Bone marrow (tissue), 2 donors: ENCODE data around the gene MAP7D3.
"Not testable (repeated sequence)": the region's sequence is repeated elsewhere in the genome, so short reads cannot be mapped to it uniquely, and the experiment has no call there.

ENCODE experiments used
- DNase-seq, 2 donors: peaks; one replicate each; lab custom pipeline; 2025; lab: John Stamatoyannopoulos, UW

Gene MAP7D3

DNA sequence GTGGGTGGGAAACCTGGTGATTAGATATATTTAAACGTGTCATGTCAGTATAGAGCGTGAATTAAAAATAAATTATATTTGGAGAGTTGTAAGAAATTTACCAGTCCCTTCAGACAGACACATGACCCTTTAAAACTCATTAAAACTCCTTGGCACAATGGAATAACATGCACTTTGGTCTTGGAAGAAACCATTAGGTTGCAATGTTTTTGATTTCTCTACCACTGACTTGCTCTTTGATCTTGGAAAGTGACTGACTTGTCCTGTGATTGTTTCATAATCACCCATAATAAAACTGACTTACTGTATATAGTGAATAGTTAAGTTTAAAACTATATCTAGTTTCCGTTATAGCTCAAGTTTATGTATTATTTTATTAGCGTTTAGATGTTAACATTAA is 68.0 kb downstream of the MAP7D3 start:
- no peak for DNase-seq

DNA sequence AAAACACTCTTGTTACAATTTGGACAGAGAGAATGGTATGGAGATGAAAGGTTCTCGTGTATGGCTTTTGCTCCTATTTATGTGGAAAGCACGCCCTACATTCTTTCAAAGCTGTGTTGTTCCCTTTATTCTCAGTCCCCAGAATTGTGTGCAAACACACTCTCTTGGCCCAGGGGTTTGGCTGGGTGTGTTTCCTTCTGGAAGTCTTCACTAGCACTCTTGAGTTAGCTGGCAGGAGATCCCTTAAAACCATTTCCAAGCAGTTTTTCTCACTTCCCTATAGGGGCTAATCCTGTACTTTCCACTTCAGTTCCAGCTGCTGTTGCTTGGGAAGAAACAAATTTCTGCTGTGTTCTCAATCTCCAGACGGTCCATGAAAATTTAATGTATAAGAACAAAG is 68.8 kb downstream of the MAP7D3 start:
- no peak for DNase-seq

DNA sequence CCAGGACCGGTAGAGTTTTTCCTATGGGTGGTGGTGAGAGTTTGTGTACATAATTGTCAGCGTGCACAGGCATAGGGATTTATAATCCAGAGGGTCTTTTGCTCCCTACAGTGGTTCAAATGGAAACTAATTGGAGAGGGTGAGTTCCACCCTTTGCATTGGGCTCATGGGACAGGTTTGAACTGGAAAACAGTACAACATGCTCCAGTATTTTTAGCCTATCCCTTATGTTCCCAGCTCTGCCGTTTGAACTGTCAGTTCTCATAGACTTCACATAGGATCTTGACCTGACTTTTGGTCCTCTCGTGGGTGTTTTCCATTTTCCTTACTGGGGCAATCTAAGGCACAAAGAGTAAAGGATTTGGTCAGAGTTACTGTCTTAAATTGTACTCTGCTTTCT is 72.1 kb downstream of the MAP7D3 start:
- DNase-seq, result no peak

DNA sequence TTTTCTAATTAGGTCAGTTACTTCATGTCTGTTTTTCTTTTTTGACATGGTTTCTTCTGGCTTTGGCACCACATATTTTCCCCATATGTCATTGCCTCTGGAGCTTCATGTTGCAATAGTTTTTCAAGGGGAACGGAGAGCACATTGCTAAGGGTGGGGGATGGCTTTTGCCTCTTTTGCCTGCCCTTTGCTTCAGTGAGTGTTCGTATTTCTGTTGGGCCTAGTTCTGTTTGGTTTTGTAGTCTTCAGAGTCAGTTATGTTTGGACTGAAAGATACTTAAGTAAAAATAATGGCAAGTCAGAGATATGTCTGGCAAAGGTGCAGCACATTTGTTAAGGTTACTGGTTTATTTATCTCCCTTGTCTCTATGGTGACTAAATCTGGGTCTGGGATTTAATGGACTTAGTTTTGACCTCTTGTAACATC is 74.8 kb downstream of the MAP7D3 start:
- no peak for DNase-seq

DNA sequence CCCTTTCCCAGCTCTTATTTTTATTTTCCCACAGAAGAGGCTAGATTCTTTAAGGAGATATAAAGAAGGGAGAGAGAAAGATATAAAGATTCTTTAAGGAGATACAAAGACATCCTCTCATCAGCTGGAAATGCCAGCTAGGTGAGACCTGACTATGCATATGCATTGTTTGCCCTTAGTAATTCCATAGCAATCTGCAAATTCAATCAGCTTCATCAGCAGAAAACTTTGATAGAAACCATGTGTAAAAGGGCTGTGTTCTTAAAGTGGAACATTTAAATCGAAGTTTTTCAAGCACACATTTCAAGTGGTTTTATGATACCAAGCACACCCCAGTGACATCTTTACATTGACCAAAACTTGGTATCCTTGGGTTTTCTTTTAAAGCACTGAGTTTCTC is 79.8 kb downstream of the MAP7D3 start:
- DNase-seq, result no peak

DNA sequence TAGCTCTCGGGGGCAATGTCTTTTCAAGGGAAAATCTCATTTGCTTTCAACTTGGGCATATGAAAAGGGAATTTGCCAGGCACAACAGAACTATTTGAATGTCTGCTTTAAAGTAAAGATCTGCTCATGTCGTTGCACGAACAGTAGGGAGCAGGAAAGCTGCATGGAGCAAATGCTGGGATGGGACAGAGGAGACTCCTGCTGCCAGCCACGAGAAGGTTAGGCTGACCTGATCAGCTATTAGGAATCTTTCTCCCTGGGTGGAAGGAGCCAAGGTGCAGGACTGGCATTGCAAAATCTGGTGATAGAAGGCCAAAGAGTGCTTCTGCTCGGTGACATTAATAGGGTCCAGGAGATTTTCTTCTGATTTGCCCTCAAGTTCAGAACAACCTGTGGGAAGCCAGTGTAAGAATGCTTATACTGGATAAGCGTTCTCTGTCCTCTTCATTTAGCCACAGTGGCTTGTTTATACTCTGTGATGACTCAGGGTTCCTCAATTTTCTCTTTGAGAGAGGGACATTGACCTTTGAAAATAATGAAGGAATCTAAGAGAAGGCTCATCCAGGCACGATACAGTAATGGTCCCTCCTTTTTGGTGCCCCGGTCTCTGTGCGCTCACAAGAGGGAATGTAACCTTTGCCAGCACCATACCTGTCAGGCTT is 80.9 kb downstream of the MAP7D3 start:
- no peak for DNase-seq

DNA sequence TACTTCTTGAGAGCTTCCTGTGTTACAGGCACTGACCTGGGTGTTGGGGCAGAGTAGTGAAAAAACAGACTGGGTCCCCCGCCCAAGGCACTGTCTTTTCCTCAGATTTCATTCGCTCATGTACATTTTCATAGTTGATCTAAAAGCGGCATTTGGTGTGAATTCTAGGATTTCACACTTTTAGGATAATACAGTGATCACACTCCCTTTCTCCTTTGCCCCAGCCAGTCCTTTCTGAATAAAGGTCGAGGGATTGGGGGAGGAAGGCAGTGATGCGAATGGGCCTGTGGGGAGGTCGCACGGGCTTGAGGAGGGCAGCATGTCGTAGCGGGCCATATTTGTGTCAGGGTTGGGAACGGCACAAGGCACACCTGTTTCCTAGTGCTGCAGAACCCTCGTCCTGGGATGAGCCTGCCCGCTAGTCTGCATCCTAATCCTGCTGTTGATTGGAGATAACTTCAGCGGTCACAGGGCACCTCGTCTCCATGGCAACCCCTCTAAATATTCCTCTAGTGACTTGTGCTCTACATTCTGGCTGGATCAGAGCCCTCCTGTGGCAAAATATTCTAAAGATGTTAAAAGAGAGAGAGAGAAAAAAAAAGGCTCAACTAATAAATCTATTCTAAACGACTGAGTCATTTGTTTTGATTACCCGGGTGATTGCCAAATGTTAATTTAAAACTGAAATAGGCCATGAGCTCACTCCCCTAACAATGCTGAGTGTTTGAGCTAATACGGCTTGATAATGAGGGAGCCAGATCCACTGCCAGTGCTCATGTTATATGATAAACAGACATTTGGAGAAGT is 82.1 kb downstream of the MAP7D3 start:
- DNase-seq, result no peak

DNA sequence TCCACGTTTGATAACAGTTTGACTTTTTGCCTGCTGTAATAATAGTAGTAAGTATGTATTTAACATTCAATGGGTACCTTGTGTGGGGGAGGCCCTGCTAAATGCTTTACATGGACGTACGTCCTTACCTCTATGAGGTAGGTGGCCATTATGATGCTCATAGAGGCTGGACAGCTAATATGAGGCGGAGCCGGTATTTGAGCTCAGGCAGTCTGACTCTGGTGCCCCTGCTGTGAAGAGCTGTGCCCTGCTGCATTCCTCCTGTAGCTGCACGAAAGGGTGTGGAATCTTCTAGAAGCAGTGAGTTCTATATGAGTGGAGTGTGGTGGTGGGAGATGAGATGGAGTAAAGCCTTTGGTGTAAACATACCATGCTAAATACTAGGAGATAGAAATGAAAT is 83.2 kb downstream of the MAP7D3 start:
- DNase-seq, result not testable (repeated sequence)

DNA sequence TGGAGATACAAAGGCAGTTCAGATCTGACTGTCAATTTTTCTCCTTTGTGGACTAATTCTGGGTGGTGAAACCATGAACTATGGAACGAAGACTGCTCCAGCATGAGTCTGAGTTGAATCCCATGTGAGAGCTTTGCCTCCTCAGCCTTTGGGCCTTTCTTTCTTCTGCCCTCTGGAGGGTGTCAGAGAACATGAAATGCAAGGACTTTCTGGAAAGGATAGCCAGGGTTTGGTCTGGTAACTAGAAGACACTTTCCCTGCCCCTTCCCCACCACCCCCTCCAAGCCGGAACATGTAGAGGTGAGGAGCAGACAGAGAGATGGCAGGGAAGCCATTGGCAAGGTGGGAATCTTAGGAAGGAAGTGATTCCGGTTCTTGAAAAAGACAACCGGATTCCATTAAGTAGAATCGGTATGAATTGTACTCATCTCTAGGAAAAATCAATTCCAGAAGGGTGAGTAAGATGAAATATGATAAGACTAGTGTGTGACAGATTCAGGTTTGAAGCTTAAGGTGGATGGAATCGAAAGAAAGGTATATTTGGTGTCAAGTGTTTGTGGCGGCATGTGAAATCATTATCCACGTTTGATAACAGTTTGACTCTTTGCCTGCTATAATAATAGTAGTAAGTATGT is 84.9 kb downstream of the MAP7D3 start:
- DNase-seq, result no peak

DNA sequence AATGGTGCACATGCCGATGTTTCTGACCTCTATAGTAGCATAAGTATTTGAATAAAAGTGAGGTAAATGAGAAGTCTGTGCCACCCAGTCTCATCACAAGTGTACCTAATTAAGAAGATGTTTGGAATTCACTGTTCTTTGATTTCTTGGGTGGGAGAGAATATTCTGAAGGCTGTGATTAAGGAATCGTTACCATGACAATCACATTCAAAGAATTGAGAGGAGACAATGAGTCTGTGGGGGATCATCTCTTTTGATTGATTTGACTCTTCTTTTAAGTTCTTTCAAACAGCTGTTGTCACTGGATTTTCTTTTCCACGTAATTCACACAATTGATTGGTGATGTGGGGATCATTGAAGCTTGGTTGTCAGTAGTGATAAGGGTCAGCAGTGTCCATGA is 85.8 kb downstream of the MAP7D3 start:
- no peak for DNase-seq

DNA sequence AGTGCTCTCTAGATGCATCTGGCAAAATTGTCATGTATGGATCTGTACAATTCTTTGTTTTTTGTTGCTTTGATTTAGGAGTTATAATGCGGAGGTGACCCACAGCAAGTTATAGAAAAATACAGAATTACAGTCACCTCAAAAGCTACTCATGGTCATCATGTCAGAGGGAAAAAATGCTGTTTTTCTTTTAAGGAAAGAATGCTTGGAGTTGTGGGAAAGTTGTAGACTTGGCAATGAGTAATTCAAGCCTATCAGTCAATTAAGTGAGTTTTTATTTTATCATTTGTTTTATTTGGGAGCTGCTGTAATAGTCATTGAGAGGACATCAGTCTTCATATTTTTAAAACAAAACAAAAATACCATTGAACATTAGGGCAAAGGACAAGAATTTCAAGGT is 87.5 kb downstream of the MAP7D3 start:
- DNase-seq, result no peak
